DND-41 (cell line): Measurements from ENCODE around the gene HSD17B1.

Source experiments
- ATAC-seq: fragments of 200-7000 bp; cut with Tn5 transposase; 3 replicates; pipeline ENCODE4 v1.9.1; 2021; ENCODE audit warnings: low read depth; ENCODE audit not compliant: insufficient read depth
- DNase-seq: peaks from one replicate; pipeline ENCODE4 v3.0.0-alpha.2; 2020
- H2AFZ ChIP-seq: 2 replicates; pipeline ENCODE4 v1.6.0; 2012; ENCODE audit warnings: low read depth, low read length
- H3K27ac ChIP-seq: 2 replicates; pipeline ENCODE4 v1.5.1; 2012; ENCODE audit warnings: low read length, inconsistent platforms
- H3K27me3 ChIP-seq: fragments of 200-600 bp; sonication (generic); 2 replicates; pipeline ENCODE4 v1.6.0; 2012; ENCODE audit warnings: low read length, mild to moderate bottlenecking, inconsistent platforms; ENCODE audit not compliant: insufficient read depth, poor library complexity
- H3K36me3 ChIP-seq: 2 replicates; pipeline ENCODE4 v1.5.1; 2012; ENCODE audit warnings: low read length, inconsistent platforms; ENCODE audit not compliant: insufficient read depth
- H3K4me1 ChIP-seq: 2 replicates; pipeline ENCODE4 v1.5.1; 2012; ENCODE audit warnings: mild to moderate bottlenecking, low read length; ENCODE audit not compliant: insufficient read depth
- H3K4me2 ChIP-seq: 2 replicates; pipeline ENCODE4 v1.6.0; 2012; ENCODE audit warnings: mild to moderate bottlenecking, moderate library complexity, low read length, inconsistent platforms; ENCODE audit not compliant: insufficient read depth
- H3K4me3 ChIP-seq, 2 experiments: fragments of 200-600 bp in 1 of 2; shearing (Covaris generic) in 1 of 2; 2 replicates each; pipeline ENCODE4 v1.5.1; 2012 to 2016; ENCODE audit warnings: inconsistent platforms in 2 of 2, low read length in 2 of 2, mild to moderate bottlenecking in 2 of 2, low read depth in 1 of 2, moderate library complexity in 1 of 2
- H3K79me2 ChIP-seq: 2 replicates; pipeline ENCODE4 v1.6.0; 2012; ENCODE audit warnings: low read length, inconsistent platforms; ENCODE audit not compliant: insufficient read depth
- H3K9ac ChIP-seq: 2 replicates; pipeline ENCODE4 v1.6.0; 2012; ENCODE audit warnings: low read depth, mild to moderate bottlenecking, inconsistent platforms, low read length, moderate library complexity
- H3K9me3 ChIP-seq: 2 replicates; pipeline ENCODE4 v1.5.1; 2012; ENCODE audit warnings: low read length, moderate library complexity, mild to moderate bottlenecking, inconsistent platforms; ENCODE audit not compliant: insufficient read depth, severe bottlenecking
- H4K20me1 ChIP-seq: 2 replicates; pipeline ENCODE4 v1.6.0; 2012; ENCODE audit warnings: low read length; ENCODE audit not compliant: insufficient read depth
- CTCF ChIP-seq: IDR thresholded peaks from 2 replicates; pipeline ENCODE4 v1.5.1; 2012; ENCODE audit warnings: borderline replicate concordance, low read length, moderate library complexity, mild to moderate bottlenecking; ENCODE audit not compliant: poor library complexity, severe bottlenecking; ENCODE audit errors: extremely low read depth
- EZH2 ChIP-seq: IDR thresholded peaks from 3 replicates; pipeline ENCODE4 v1.6.1; 2012; ENCODE audit warnings: borderline replicate concordance, low read depth, mild to moderate bottlenecking, moderate library complexity, low read length, inconsistent platforms; ENCODE audit not compliant: severe bottlenecking

Gene HSD17B1

GRCh38 chr17:42584880-42585279 is 32.2 kb downstream of the HSD17B1 start:
- Histone ChIP-seq H3K4me2 (no peak overlapping the region), H4K20me1 (no peaks in the 10 kb centered on the region), H3K4me3 (no peak overlapping the region), H3K4me1 (peaks cover under 1% of the 10 kb centered on the region; the same call in 1 of the 2 replicates), H3K27me3 (no peaks in the 10 kb centered on the region), H3K9me3 (no peaks in the 10 kb centered on the region), H3K79me2 (no peaks in the 10 kb centered on the region), H3K27ac (no peak overlapping the region), H3K36me3 (peaks cover 96% of the 10 kb centered on the region), H2AFZ (no peak overlapping the region), H3K9ac (no peak overlapping the region)
- ATAC-seq, result no peak
- DNase-seq, result no peak
- no peak for TF ChIP-seq CTCF
- TF ChIP-seq EZH2, result no peak

- no peaks in the 10 kb centered on the region for H3K79me2 ChIP-seq
- H3K4me2 ChIP-seq, result no peak overlapping the region
- H3K27ac ChIP-seq, result no peak overlapping the region
- no peaks in the 10 kb centered on the region for H3K27me3 ChIP-seq
- peaks cover 96% of the 10 kb centered on the region for H3K36me3 ChIP-seq
- H3K9ac ChIP-seq, result no peak overlapping the region
- H4K20me1 ChIP-seq, result no peaks in the 10 kb centered on the region
- no peak overlapping the region for H3K4me3 ChIP-seq
- no peak overlapping the region for H2AFZ ChIP-seq
- H3K9me3 ChIP-seq, result no peaks in the 10 kb centered on the region
- H3K4me1 ChIP-seq, result no peaks in the 10 kb centered on the region
- no peak for ATAC-seq
- no peak for DNase-seq
- TF ChIP-seq EZH2 (no peak), CTCF (no peak)
Measured at GRCh38 chr17:42585353-42585752, 32.6 kb downstream of the HSD17B1 start.

- no peak for ATAC-seq
- Histone ChIP-seq H3K4me2 (no peak overlapping the region), H2AFZ (no peak overlapping the region), H4K20me1 (no peaks in the 10 kb centered on the region), H3K9me3 (no peaks in the 10 kb centered on the region), H3K79me2 (0 out of 2 replicates have a peak, but pooled peaks cover under 1% of the 10 kb centered on the region), H3K36me3 (peaks cover 99% of the 10 kb centered on the region), H3K27me3 (no peaks in the 10 kb centered on the region), H3K9ac (no peak overlapping the region), H3K4me3 (no peak overlapping the region), H3K4me1 (no peaks in the 10 kb centered on the region), H3K27ac (no peak overlapping the region)
- TF ChIP-seq EZH2, result no peak
- no peak for TF ChIP-seq CTCF
- no peak for DNase-seq
Measured at GRCh38 chr17:42586514-42587230, 33.9 kb downstream of the HSD17B1 start.
